Sigmoid colon (tissue), 7 donors: ENCODE results near the gene CUL7. TPM values are rescaled to one million over a fixed set of nuclear protein-coding genes. Genes with fewer than 3 reads are reported as not detected.
"Not testable (repeated sequence)": the region's sequence is repeated elsewhere in the genome, so short reads cannot be mapped to it uniquely, and the experiment has no call there.

ENCODE experiments used
- DNase-seq: peaks from one replicate; pipeline ENCODE4 v3.0.0-alpha.2; 2019
- H3K27ac ChIP-seq, 4 donors: fragments of 200-600 bp; sonication (generic); one replicate each; pipeline ENCODE4 v1.5.1; 2016 to 2019; ENCODE audit warnings: mild to moderate bottlenecking in 1 of 4
- H3K27me3 ChIP-seq, 3 donors: fragments of 200-600 bp; sonication (generic); one replicate each; pipeline ENCODE4 v1.5.1; 2019; ENCODE audit warnings: mild to moderate bottlenecking in 1 of 3
- H3K36me3 ChIP-seq, 4 donors: fragments of 200-600 bp; sonication (generic); one replicate each; pipeline ENCODE4 v1.5.1; 2016 to 2019
- H3K4me1 ChIP-seq, 4 donors: fragments of 200-600 bp; sonication (generic); one replicate each; pipeline ENCODE4 v1.5.1; 2017 to 2019
- H3K4me3 ChIP-seq, 4 donors: fragments of 200-600 bp; sonication (generic); one replicate each; pipeline ENCODE4 v1.5.1; 2017 to 2019; ENCODE audit warnings: mild to moderate bottlenecking in 2 of 4, moderate library complexity in 1 of 4
- H3K9me3 ChIP-seq, 4 donors: fragments of 200-600 bp in 3 of 4; sonication (generic) in 3 of 4; one replicate each; pipeline versions ENCODE4 v1.5.1 to v1.6.1; 2013 to 2019
- CTCF ChIP-seq, 4 experiments: fragments of 450-650 bp in 3 of 4; fragments of 200-600 bp in 1 of 4; IDR thresholded peaks; one replicate each; pipeline ENCODE4 v1.5.1; 2016 to 2019; ENCODE audit warnings: antibody characterized with exemption in 4 of 4, mild to moderate bottlenecking in 3 of 4, moderate library complexity in 2 of 4
- EP300 ChIP-seq, 4 donors: sonication (generic); formaldehyde crosslinking; IDR thresholded peaks; one replicate each; pipeline ENCODE4 v1.6.1; 2017; ENCODE audit warnings: antibody characterized with exemption in 4 of 4
- POLR2A ChIP-seq, 2 donors: fragments of 450-650 bp; IDR thresholded peaks; one replicate each; pipeline ENCODE4 v1.6.1; 2016; ENCODE audit warnings: antibody characterized with exemption in 2 of 2, mild to moderate bottlenecking in 2 of 2, moderate library complexity in 2 of 2
- POLR2AphosphoS5 ChIP-seq, 4 donors: sonication (generic); formaldehyde crosslinking; IDR thresholded peaks; one replicate each; pipeline ENCODE4 v1.6.1; 2017; ENCODE audit warnings: antibody characterized with exemption in 4 of 4
- WGBS, 2 donors: extraction: QIAGEN DNeasy Blood & Tissue Kit; methylation state at CpG; one replicate each; pipeline ENCODE4 v1.1.7; 2013; 5-methylcytosine and 5-hydroxymethylcytosine counted together
- intact Hi-C: fragments of 100-400 bp; cut with DNase I; formaldehyde crosslinking; loops from one replicate; pipeline ENCODE4 v1.15.1; 2023
- polyA plus RNA-seq, 3 donors: library from polyadenylated mRNA; stranded (reverse); fragments of 200-250 nt; gene quantifications; one replicate each; pipeline ENCODE4 v1.2.3, GENCODE V29; 2013
- total RNA-seq, 4 donors: library from RNA; depleted of rRNA; stranded (reverse); fragments of >200 nt; gene quantifications; one replicate each; pipeline ENCODE4 v1.1.0, GENCODE V29; 2016
- donor health status: healthy with polysubstance abuse.
- donor health status: Bipolar disorder and iron deficiency.
- donor health status: healthy.

Gene CUL7
- total and polyA plus RNA-seq, 7 donors, result 3.0 to 14.4 (median 10.3) TPM

- DNase-seq, result no peak
- intact Hi-C loops, result no loop called here
- peaks cover 0 to 5% (median 2%) of the 10 kb centered on the region in 4 donors for H3K4me1 ChIP-seq
These were observed 46.5 kb downstream of the CUL7 start for GRCh38 chr6:43007126-43007525.

GRCh38 chr6:43006251-43006650 lies 47.4 kb downstream of the CUL7 start:
- WGBS, 2 donors, result 96 to 97% methylated on average over 11 of the region's 11 CpGs

More at GRCh38 chr6:43007126-43007525, 46.5 kb downstream of the CUL7 start:
- peaks cover 26 to 77% (median 49%) of the 10 kb centered on the region in 4 donors for H3K36me3 ChIP-seq
- H3K4me3 ChIP-seq, result no peak overlapping the region
- H3K9me3 ChIP-seq, result no peaks in the 10 kb centered on the region
- TF ChIP-seq POLR2A (IDR thresholded peaks at IDR 0.05) (no peak), POLR2AphosphoS5 (IDR thresholded peaks at IDR 0.05) (no peak), CTCF (IDR thresholded peaks at IDR 0.05) (no peak), EP300 (IDR thresholded peaks at IDR 0.05) (no peak)
- 93 to 96% methylated on average over 9 of the region's 9 CpGs for WGBS, 2 donors
- H3K27me3 ChIP-seq, result no peaks in the 10 kb centered on the region
- no peak overlapping the region for H3K27ac ChIP-seq

GRCh38 chr6:43005844-43006243 lies 47.8 kb downstream of the CUL7 start:
- intact Hi-C loops, result no loop called here
- no peaks in the 10 kb centered on the region for H3K4me1 ChIP-seq
- no peaks in the 10 kb centered on the region for H3K9me3 ChIP-seq
- peaks cover 22 to 65% (median 37%) of the 10 kb centered on the region in 4 donors for H3K36me3 ChIP-seq
- H3K27ac ChIP-seq, result no peak overlapping the region
- TF ChIP-seq EP300 (IDR thresholded peaks at IDR 0.05), result no peak
- TF ChIP-seq POLR2A (IDR thresholded peaks at IDR 0.05), result no peak
- TF ChIP-seq POLR2AphosphoS5 (IDR thresholded peaks at IDR 0.05), result no peak
- TF ChIP-seq CTCF (IDR thresholded peaks at IDR 0.05), result no peak
- no peak for DNase-seq
- H3K27me3 ChIP-seq, result no peaks in the 10 kb centered on the region
- no peak overlapping the region for H3K4me3 ChIP-seq
- WGBS, 2 donors, result 91 to 95% methylated on average over 5 of the region's 5 CpGs

More at GRCh38 chr6:43006251-43006650, 47.4 kb downstream of the CUL7 start:
- Histone ChIP-seq H3K4me3 (no peak overlapping the region), H3K36me3 (peaks cover 26 to 69% (median 41%) of the 10 kb centered on the region in 4 donors), H3K4me1 (no peaks in the 10 kb centered on the region), H3K9me3 (no peaks in the 10 kb centered on the region), H3K27me3 (no peaks in the 10 kb centered on the region), H3K27ac (no peak overlapping the region)
- TF ChIP-seq EP300 (IDR thresholded peaks at IDR 0.05) (no peak), CTCF (IDR thresholded peaks at IDR 0.05) (no peak), POLR2AphosphoS5 (IDR thresholded peaks at IDR 0.05) (no peak), POLR2A (IDR thresholded peaks at IDR 0.05) (no peak)
- intact Hi-C loops, result no loop called here
- DNase-seq, result no peak

- Histone ChIP-seq H3K36me3 (peaks cover under 1 to 24% (median 5%) of the 10 kb centered on the region in 4 donors), H3K4me1 (no peaks in the 10 kb centered on the region), H3K27me3 (no peaks in the 10 kb centered on the region), H3K4me3 (no peak overlapping the region), H3K27ac (no peak overlapping the region), H3K9me3 (no peaks in the 10 kb centered on the region)
- WGBS, 2 donors, result 96 to 97% methylated on average over 8 of the region's 8 CpGs
- no peak for TF ChIP-seq POLR2A (IDR thresholded peaks at IDR 0.05)
- TF ChIP-seq EP300 (IDR thresholded peaks at IDR 0.05), result no peak
- no peak for TF ChIP-seq CTCF (IDR thresholded peaks at IDR 0.05)
- no peak for TF ChIP-seq POLR2AphosphoS5 (IDR thresholded peaks at IDR 0.05)
- DNase-seq, result no peak
- intact Hi-C loops, result no loop called here
These were observed 51.8 kb downstream of the CUL7 start for GRCh38 chr6:43001843-43002242.

GRCh38 chr6:42998205-42998604 lies 55.4 kb downstream of the CUL7 start:
- WGBS, 2 donors, result 94 to 96% methylated on average over 9 of the region's 9 CpGs
- intact Hi-C loops, DNase-seq, H3K4me3 ChIP-seq, H3K4me1 ChIP-seq, H3K27ac ChIP-seq, H3K27me3 ChIP-seq, H3K9me3 ChIP-seq: not testable (repeated sequence)
- H3K36me3 ChIP-seq, result peaks cover 0 to 16% (median 0%) of the 10 kb centered on the region in 4 donors
